Measurements from ENCODE around the gene SPO11. TPM values are rescaled to one million over a fixed set of nuclear protein-coding genes. Genes with fewer than 3 reads are reported as not detected.

SPO11 gene
- total and polyA plus RNA-seq, 2 experiments from 2014 or later, result not detected

DNA sequence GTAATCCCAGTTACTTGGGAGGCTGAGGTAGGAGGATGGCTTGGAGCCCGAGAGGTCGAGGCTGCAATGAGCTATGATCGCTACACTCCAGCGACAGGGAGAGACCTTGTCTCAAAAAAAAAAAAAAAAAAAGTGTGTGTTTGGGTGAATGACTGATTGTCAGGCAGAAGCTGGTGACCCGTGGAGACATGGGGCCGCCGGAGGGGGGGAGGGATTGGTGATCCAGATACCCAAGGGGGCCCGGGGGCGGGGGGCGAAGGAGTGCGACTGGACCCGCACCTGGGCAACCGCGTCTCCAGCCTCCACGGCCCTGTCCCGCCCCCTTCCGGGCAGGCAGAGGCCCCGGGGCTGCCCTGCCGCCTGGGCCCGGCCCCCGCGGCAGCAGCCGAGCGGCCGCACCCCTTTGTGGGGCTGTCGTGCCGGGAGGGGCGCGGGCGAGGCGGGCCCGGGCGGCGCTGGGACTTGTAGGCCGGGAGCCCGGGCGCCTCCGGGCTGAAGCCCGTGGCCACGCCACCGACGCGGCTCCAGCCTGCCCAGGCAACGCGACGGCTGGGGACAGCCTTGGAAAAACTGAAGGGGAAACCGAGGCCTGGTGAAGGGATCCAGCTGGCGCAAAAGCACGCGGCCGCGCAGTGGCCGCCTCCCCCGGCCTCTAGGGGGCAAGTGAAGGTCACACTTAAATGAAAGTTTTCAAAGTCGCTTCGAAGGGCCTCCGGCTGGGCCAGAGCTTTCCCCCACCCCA lies 59.5 kb downstream of the SPO11 start:
- H3K27ac ChIP-seq, result no peak overlapping the region
- no peaks in the 10 kb centered on the region for H3K9me3 ChIP-seq (ENCODE audit: low read depth)
- peak; percentile 78 for DNase-seq
- H3K9me2 ChIP-seq (ENCODE audit: insufficient read depth), result no peaks in the 10 kb centered on the region
- H3K36me3 ChIP-seq (ENCODE audit: low read depth), result no peaks in the 10 kb centered on the region
- peak overlapping the region; percentile 90 for H2AFZ ChIP-seq
- H3K4me1 ChIP-seq (ENCODE audit: insufficient read depth), result no peaks in the 10 kb centered on the region
- H3K4me2 ChIP-seq (ENCODE audit: unreplicated experiment), result peak overlapping the region; percentile 70
- peak overlapping the region; percentile 62 for H3K9ac ChIP-seq
- in situ Hi-C loops (cut with MboI), result loop anchor here (10.0 kb wide), 2 partner anchors 86 to 816 kb away; no protein-coding TSS in a partner anchor
- peak overlapping the region; percentile 58 for H3K4me3 ChIP-seq
- H4K20me1 ChIP-seq (ENCODE audit: insufficient read depth), result no peaks in the 10 kb centered on the region
- TF ChIP-seq EZH2 (IDR thresholded peaks at IDR 0.05; ENCODE audit: insufficient read depth, poor library complexity, severe bottlenecking) (no peak), EZH2phosphoT487 (IDR thresholded peaks at IDR 0.05; ENCODE audit: insufficient read depth, low read depth) (no peak)
- 0 out of 2 replicates have a peak, but pooled peaks cover 3% of the 10 kb centered on the region for H3K79me2 ChIP-seq (ENCODE audit: insufficient read depth)
- 11% methylated on average over 36 to 57 of the region's 57 CpGs for WGBS, 2 experiments (ENCODE audit: low coverage in 1 of 2, low lambda C conversion rate in 2 of 2, missing lambda C conversion rate in 2 of 2)
- no peaks in the 10 kb centered on the region for H3F3A ChIP-seq (ENCODE audit: insufficient read depth)
- no peaks in the 10 kb centered on the region for H3K27me3 ChIP-seq (replicated peaks; ENCODE audit: insufficient read depth)

DNA sequence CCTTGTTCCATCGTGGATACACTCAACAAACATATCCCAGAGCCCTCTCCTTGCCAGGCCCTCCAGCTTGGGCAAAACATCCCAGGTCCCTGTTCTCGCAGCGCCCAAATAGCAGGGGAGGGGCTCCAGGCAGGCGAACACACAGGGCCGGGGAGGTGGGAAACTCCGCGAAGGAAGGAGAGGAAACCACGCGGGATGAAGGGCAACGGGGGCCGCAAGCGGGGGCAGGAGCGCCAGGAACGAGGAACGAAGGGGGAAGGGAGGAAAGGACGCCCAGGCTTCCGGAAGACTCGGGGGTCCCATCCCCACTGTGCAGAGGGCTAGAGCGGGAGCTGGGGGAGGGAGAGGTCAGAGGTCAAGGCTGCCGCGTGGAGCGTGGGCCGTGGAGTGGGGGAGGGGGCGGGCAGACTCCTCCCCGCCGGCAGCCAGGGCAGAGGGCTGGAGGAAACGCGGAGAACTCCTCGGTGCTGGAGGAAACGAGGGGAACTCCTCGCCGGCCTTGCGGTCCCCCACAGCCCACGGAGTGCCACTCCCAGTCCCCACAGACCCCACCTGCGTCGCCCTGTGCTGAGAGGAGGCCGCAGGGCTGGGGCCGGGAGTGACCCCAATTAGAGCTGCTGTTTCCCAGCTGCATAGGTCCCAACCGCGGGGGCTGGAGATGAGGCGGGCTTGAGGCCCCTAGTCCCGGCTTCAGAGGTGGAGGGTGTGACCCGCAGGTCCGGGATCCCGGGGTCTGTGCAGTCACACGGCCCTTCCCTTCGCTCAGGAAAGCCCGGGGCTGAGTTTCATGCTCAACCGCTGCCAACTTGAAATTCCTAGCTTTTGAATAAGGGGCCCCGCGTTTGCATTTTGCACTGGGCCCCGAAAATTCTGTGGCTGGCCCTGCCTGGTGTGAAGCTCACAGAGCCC lies 60.3 kb downstream of the SPO11 start:
- no peaks in the 10 kb centered on the region for H3K9me3 ChIP-seq (ENCODE audit: low read depth)
- no peaks in the 10 kb centered on the region for H3F3A ChIP-seq (ENCODE audit: insufficient read depth)
- peak overlapping the region; percentile 90 for H2AFZ ChIP-seq
- no peaks in the 10 kb centered on the region for H3K4me1 ChIP-seq (ENCODE audit: insufficient read depth)
- peak overlapping the region; percentile 70 for H3K4me2 ChIP-seq (ENCODE audit: unreplicated experiment)
- H3K79me2 ChIP-seq (ENCODE audit: insufficient read depth), result 0 out of 2 replicates have a peak, but pooled peaks cover 3% of the 10 kb centered on the region
- in situ Hi-C loops (cut with MboI), result loop anchor here (10.0 kb wide), 2 partner anchors 85 to 815 kb away; no protein-coding TSS in a partner anchor
- no peaks in the 10 kb centered on the region for H4K20me1 ChIP-seq (ENCODE audit: insufficient read depth)
- DNase-seq, result no peak
- H3K27me3 ChIP-seq (replicated peaks; ENCODE audit: insufficient read depth), result no peaks in the 10 kb centered on the region
- peak overlapping the region; percentile 58 for H3K4me3 ChIP-seq
- TF ChIP-seq EZH2phosphoT487 (IDR thresholded peaks at IDR 0.05; ENCODE audit: insufficient read depth, low read depth) (no peak), EZH2 (IDR thresholded peaks at IDR 0.05; ENCODE audit: insufficient read depth, poor library complexity, severe bottlenecking) (no peak)
- 80 to 86% methylated on average over 24 to 52 of the region's 52 CpGs for WGBS, 2 experiments (ENCODE audit: low coverage in 1 of 2, low lambda C conversion rate in 2 of 2, missing lambda C conversion rate in 2 of 2)
- no peak overlapping the region for H3K27ac ChIP-seq
- no peaks in the 10 kb centered on the region for H3K36me3 ChIP-seq (ENCODE audit: low read depth)
- H3K9ac ChIP-seq, result peak overlapping the region; percentile 62
- H3K9me2 ChIP-seq (ENCODE audit: insufficient read depth), result no peaks in the 10 kb centered on the region

DNA sequence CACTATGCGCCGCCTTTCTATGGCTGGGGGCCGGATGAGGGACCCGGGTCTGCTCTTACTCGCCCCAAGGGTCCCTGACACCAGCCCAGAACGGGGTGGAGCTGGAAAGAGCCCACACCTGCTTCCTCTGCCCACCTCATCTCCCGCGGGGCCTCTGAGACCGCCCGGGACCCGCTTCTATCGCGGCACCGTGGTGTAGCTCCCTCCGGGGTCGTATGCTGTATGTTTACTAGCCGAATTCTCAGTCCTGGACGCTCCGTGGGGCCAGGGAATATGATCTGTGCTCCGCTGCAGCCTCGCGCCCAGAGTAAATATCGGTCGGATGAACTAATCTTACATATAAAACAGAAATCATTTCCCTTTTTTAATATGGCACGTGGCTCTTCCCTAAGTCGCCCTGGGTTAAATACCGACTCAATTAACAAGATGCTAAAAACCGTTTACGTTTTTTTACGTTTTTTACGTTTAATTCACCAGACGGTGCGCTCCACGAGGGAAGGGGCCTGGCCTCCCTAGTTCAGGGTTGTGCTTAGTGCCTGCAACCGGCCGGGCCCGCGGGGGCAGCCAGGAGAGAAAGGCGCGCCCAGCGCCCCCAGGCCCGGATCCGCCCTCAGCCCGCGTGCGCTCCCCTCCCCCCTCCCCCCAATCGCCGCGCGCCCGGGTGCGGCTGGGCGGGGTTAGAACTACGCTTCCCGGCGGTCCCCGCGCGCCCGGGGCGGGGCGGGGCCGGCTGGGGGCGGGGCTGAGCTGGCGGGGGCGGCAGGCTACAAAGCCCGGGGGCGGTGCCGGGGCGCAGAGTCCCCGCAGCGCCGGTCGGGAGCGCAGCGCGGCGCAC lies 61.2 kb downstream of the SPO11 start, which contains the start of gene RBM38:
RBM38 (plus strand) TSS at position 793 of the 835 bp plus-strand sequence. CDS start 186 bp downstream, outside the sequence.
- 50 to 62% methylated on average over 42 to 56 of the region's 78 CpGs for WGBS, 2 experiments (ENCODE audit: low coverage in 1 of 2, low lambda C conversion rate in 2 of 2, missing lambda C conversion rate in 2 of 2)
- Histone ChIP-seq H3K27me3 (replicated peaks; ENCODE audit: insufficient read depth) (no peaks in the 10 kb centered on the region), H3K9me3 (ENCODE audit: low read depth) (no peaks in the 10 kb centered on the region), H3K4me1 (ENCODE audit: insufficient read depth) (peaks cover 7% of the 10 kb centered on the region; the same call in 1 of the 2 replicates), H3K27ac (no peak within 1 kb of the TSS), H3F3A (ENCODE audit: insufficient read depth) (no peaks in the 10 kb centered on the region), H3K36me3 (ENCODE audit: low read depth) (no peaks in the 10 kb centered on the region), H4K20me1 (ENCODE audit: insufficient read depth) (no peaks in the 10 kb centered on the region), H3K9ac (peak within 1 kb of the TSS; percentile 41; the same call in 1 of the 2 replicates), H3K4me3 (peak within 1 kb of the TSS; percentile 70), H2AFZ (peak within 1 kb of the TSS; percentile 89), H3K4me2 (ENCODE audit: unreplicated experiment) (peak within 1 kb of the TSS; percentile 69), H3K79me2 (ENCODE audit: insufficient read depth) (0 out of 2 replicates have a peak, but pooled peaks cover 3% of the 10 kb centered on the region), H3K9me2 (ENCODE audit: insufficient read depth) (no peaks in the 10 kb centered on the region)
- peak; percentile 87 for DNase-seq
- no peak for TF ChIP-seq EZH2 (IDR thresholded peaks at IDR 0.05; ENCODE audit: insufficient read depth, poor library complexity, severe bottlenecking)
- TF ChIP-seq EZH2phosphoT487 (IDR thresholded peaks at IDR 0.05; ENCODE audit: insufficient read depth, low read depth), result no peak
- in situ Hi-C loops (cut with MboI), result no loop called here
